Testis (tissue), 3 donors: Measurements from ENCODE around the gene NOL11. TPM values are rescaled to one million over a fixed set of nuclear protein-coding genes. Genes with fewer than 3 reads are reported as not detected.

Experiments
- DNase-seq: peaks from one replicate; pipeline ENCODE4 v3.0.0-alpha.2; 2019
- H3K27ac ChIP-seq, 2 donors: fragments of 200-600 bp; sonication (generic); one replicate each; pipeline ENCODE4 v1.5.1; 2019
- H3K27me3 ChIP-seq: fragments of 200-600 bp; sonication (generic); one replicate; pipeline ENCODE4 v1.5.1; 2019
- H3K36me3 ChIP-seq: fragments of 200-600 bp; sonication (generic); one replicate; pipeline ENCODE4 v1.5.1; 2017; ENCODE audit warnings: low read depth; ENCODE audit errors: missing control alignments
- H3K4me1 ChIP-seq: fragments of 200-600 bp; sonication (generic); one replicate; pipeline ENCODE4 v1.5.1; 2019
- H3K4me3 ChIP-seq, 2 donors: fragments of 200-600 bp; sonication (generic); one replicate each; pipeline ENCODE4 v1.5.1; 2017 to 2019
- H3K9me3 ChIP-seq: fragments of 200-600 bp; sonication (generic); one replicate; pipeline ENCODE4 v1.5.1; 2017
- CTCF ChIP-seq, 3 experiments: fragments of 450-650 bp in 2 of 3; fragments of 200-600 bp in 1 of 3; sonication (generic) in 1 of 3; IDR thresholded peaks; one replicate each; pipeline ENCODE4 v1.5.1; 2016 to 2019; ENCODE audit warnings: antibody characterized with exemption in 3 of 3, mild to moderate bottlenecking in 2 of 3, moderate library complexity in 1 of 3
- POLR2A ChIP-seq: fragments of 450-650 bp; IDR thresholded peaks from one replicate; pipeline ENCODE4 v1.6.1; 2017; ENCODE audit warnings: antibody characterized with exemption, mild to moderate bottlenecking, moderate library complexity
- WGBS, 2 donors: methylation state at CpG; one replicate each; pipeline ENCODE4 v1.1.5; 2018; 5-methylcytosine and 5-hydroxymethylcytosine counted together
- intact Hi-C: fragments of 100-400 bp; cut with DNase I; formaldehyde crosslinking; loops from one replicate; pipeline ENCODE4 v1.15.1; 2023; ENCODE audit warnings: low total_unique reads
- polyA plus RNA-seq: library from polyadenylated mRNA; stranded (reverse); fragments of 350-450 nt; fragmentation: Illumina TruSeq; extraction: RNeasy Lipid Tissue Mini Kit (QIAGEN cat#74804); gene quantifications from one replicate; pipeline ENCODE4 v1.2.3, GENCODE V29; 2014; ENCODE audit warnings: low read depth, low replicate concordance; ENCODE audit not compliant: insufficient read depth
- total RNA-seq, 2 donors: library from RNA; depleted of rRNA; stranded (reverse); fragments of >200 nt; gene quantifications; one replicate each; pipeline ENCODE4 v1.2.3, GENCODE V29; 2016

Gene NOL11
- total and polyA plus RNA-seq, 3 donors from 2014 or later: 20.5 to 35.6 (median 31.4) TPM

DNA sequence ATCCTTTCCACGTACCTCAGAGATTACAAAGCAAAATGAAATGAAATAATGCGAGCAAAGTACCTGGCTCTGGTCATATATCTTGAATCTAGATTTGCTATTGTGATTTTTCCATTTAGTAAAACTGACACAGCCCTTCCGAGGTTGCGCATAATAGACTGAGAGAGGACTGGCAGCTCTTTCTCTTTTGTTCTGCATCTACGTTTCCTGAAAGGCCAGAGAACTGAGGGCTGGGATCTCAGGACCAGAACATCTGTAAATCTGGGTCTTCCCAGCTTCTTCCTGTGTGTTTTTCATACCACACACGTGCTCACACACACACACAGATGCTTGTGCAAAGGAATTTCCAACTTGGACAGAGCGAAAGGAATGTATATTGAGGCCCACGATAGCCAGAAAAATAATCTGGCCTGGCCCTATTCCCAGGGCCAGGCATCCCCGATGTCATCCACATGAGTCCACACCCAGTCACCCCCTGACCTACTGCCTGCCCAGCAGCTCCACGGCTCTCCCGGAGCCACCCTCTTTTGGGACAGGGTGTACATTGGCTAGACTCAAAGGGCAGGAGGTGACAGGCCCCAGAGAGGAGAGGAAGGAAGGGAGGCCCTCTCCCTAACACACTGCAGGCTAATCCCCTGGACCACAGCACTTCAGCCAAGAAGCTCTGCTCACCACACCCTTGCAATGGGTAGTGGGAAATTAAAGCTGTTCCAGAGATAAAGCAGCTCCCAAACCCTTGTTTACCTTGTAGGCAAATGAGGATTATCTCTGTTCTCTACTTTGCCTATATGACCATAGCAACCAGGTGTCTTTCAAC is 41.8 kb downstream of the NOL11 start:
- no peak overlapping the region for H3K4me3 ChIP-seq
- H3K27ac ChIP-seq: peak overlapping the region in 1 of 2 donors; percentile 44
- DNase-seq: peak; percentile 73
- peaks cover 7% of the 10 kb centered on the region for H3K4me1 ChIP-seq
- intact Hi-C loops: no loop called here
- no peaks in the 10 kb centered on the region for H3K9me3 ChIP-seq
- no peaks in the 10 kb centered on the region for H3K27me3 ChIP-seq
- H3K36me3 ChIP-seq: no peaks in the 10 kb centered on the region
- TF ChIP-seq POLR2A: no peak
- WGBS, 2 donors: 47 to 52% methylated on average over 8 to 11 of the region's 11 CpGs

GRCh38 chr17:67765623-67766022 is 47.9 kb downstream of the NOL11 start:
- no peaks in the 10 kb centered on the region for H3K4me1 ChIP-seq
- TF ChIP-seq POLR2A: no peak
- no peak for TF ChIP-seq CTCF (IDR thresholded peaks at IDR 0.05)
- no peaks in the 10 kb centered on the region for H3K36me3 ChIP-seq
- intact Hi-C loops: no loop called here
- no peak overlapping the region for H3K27ac ChIP-seq
- H3K4me3 ChIP-seq: no peak overlapping the region
- no peaks in the 10 kb centered on the region for H3K27me3 ChIP-seq
- no peak for DNase-seq
- no peaks in the 10 kb centered on the region for H3K9me3 ChIP-seq
- 73 to 85% methylated on average over 2 of the region's 2 CpGs for WGBS, 2 donors

DNA sequence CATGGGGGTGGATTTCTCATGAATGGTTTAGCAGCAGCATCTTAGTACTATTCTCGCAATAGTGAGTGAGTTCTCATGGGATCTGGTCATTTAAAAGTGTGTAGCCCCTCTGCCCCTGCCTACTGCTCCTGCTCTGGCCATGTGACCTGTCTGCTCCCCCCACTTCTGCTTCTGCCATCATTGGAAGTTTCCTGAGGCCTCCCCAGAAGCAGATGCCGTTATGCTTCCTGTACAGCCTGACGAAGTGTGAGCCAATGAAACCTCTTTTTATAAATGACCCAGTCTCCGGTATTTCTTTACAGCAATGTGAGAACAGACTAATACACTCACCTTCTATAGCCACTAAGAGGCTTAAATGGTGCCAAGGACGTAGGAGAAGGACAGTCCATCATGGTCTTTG is 51.5 kb downstream of the NOL11 start:
- H3K36me3 ChIP-seq: no peaks in the 10 kb centered on the region
- H3K27ac ChIP-seq: no peak overlapping the region
- no peaks in the 10 kb centered on the region for H3K9me3 ChIP-seq
- H3K4me3 ChIP-seq: no peak overlapping the region
- intact Hi-C loops: no loop called here
- DNase-seq: no peak
- 91 to 93% methylated on average over 5 of the region's 5 CpGs for WGBS, 2 donors
- no peak for TF ChIP-seq CTCF (IDR thresholded peaks at IDR 0.05)
- no peak for TF ChIP-seq POLR2A
- no peaks in the 10 kb centered on the region for H3K27me3 ChIP-seq
- H3K4me1 ChIP-seq: no peaks in the 10 kb centered on the region

DNA sequence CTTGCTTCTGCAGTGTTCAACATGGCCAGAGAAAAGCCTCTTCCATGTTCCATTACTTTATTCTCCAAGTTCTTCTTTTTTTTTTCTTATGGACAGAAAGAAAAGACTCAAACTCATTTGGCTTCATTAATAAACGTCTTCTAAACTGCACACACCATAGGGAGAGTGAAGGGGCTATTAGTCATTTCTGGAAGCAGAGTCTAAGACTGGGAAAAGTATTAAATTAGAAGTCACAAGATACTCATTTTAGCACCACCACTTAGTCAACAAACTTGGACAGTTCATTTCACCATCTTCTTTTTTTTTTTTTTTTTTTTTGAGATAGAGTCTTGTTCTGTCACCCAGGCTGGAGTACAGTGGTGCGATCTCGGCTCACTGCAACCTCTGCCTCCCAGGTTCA is 52.8 kb downstream of the NOL11 start:
- Histone ChIP-seq H3K9me3 (no peaks in the 10 kb centered on the region), H3K27ac (no peak overlapping the region), H3K27me3 (no peaks in the 10 kb centered on the region), H3K4me3 (no peak overlapping the region), H3K4me1 (no peaks in the 10 kb centered on the region), H3K36me3 (no peaks in the 10 kb centered on the region)
- TF ChIP-seq POLR2A (no peak), CTCF (IDR thresholded peaks at IDR 0.05) (no peak)
- 82 to 91% methylated on average over 3 of the region's 3 CpGs for WGBS, 2 donors
- intact Hi-C loops: no loop called here
- no peak for DNase-seq

- intact Hi-C loops: no loop called here
- no peak for TF ChIP-seq CTCF (IDR thresholded peaks at IDR 0.05)
- TF ChIP-seq POLR2A: no peak
- Histone ChIP-seq H3K36me3 (no peaks in the 10 kb centered on the region), H3K9me3 (no peaks in the 10 kb centered on the region), H3K27me3 (no peaks in the 10 kb centered on the region), H3K27ac (no peak overlapping the region), H3K4me3 (no peak overlapping the region), H3K4me1 (no peaks in the 10 kb centered on the region)
- WGBS, 2 donors: 92 to 96% methylated on average over 7 of the region's 7 CpGs
- DNase-seq: no peak
These were observed 54.9 kb downstream of the NOL11 start for GRCh38 chr17:67772679-67773078.
